Measurements from ENCODE around the gene ANKLE1.

Gene ANKLE1

DNA sequence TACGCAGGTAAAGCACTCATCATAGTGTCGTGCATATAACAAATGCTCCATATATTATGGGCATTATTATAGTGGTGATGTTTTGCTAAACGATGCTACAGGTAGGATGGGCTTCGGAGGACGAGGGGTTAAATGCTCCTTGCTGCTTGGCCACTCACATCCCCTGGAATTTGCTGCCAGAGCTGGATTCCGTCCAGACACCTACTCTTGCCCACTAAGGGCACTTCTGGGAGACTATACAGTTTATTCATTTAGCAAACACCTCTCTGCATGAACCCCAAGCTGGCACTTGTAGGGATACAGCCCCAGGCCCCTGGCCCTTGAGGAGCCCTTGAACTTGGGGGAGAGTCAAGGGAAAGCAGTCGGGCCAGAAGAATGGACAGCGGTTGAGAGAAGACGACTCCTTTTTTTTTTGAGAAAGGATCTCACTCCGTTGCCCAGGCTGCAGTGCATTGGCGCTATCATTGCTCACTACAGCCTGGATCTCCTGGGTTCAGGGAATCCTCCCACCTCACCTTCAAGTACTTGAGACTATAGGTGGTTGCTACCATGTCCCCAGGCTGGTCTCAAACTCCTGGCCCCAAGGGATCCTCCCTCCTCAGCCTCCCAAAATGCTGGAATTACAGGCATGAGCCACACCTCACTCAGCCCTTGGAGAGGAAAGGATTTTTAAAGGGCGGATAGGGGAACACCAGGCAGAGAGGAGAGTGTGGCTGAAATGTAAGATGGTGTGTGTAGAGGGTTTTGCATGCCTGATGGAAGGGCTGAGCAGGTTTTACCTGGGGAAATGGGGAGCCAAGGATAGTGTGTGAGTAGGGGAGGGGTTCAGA lies 22.9 kb downstream of the ANKLE1 start:
- H3K4me1 ChIP-seq (ENCODE audit: insufficient read depth, low read length, poor library complexity, severe bottlenecking) = peaks cover 30% of the 10 kb centered on the region
- H3F3A ChIP-seq (ENCODE audit: low read depth) = peaks cover 9% of the 10 kb centered on the region; the same call in 1 of the 2 replicates
- H3K36me3 ChIP-seq (ENCODE audit: insufficient read depth, low read length) = no peaks in the 10 kb centered on the region
- H3K4me3 ChIP-seq (ENCODE audit: low read length, poor library complexity, severe bottlenecking) = peak overlapping the region; percentile 27
- TF ChIP-seq EZH2phosphoT487 (IDR thresholded peaks at IDR 0.05; ENCODE audit: borderline replicate concordance) = no peak
- TF ChIP-seq, protein P1, sequence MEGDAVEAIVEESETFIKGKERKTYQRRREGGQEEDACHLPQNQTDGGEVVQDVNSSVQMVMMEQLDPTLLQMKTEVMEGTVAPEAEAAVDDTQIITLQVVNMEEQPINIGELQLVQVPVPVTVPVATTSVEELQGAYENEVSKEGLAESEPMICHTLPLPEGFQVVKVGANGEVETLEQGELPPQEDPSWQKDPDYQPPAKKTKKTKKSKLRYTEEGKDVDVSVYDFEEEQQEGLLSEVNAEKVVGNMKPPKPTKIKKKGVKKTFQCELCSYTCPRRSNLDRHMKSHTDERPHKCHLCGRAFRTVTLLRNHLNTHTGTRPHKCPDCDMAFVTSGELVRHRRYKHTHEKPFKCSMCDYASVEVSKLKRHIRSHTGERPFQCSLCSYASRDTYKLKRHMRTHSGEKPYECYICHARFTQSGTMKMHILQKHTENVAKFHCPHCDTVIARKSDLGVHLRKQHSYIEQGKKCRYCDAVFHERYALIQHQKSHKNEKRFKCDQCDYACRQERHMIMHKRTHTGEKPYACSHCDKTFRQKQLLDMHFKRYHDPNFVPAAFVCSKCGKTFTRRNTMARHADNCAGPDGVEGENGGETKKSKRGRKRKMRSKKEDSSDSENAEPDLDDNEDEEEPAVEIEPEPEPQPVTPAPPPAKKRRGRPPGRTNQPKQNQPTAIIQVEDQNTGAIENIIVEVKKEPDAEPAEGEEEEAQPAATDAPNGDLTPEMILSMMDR (conservative IDR thresholded peaks at IDR 0.05; ENCODE audit: low read length) = no peak
- H3K79me2 ChIP-seq (ENCODE audit: insufficient read depth, low read length) = peaks cover 42% of the 10 kb centered on the region
- H3K27me3 ChIP-seq (ENCODE audit: insufficient read depth, low read length, poor library complexity, severe bottlenecking) = peaks cover 2% of the 10 kb centered on the region
- H3K9me3 ChIP-seq (ENCODE audit: insufficient read depth, low read depth, low read length) = no peaks in the 10 kb centered on the region
- no peak overlapping the region for H2AFZ ChIP-seq (ENCODE audit: low read length)
- no peaks in the 10 kb centered on the region for H3K9me2 ChIP-seq (replicated peaks; ENCODE audit: low read depth, low read length)
- peaks cover 2% of the 10 kb centered on the region for H4K20me1 ChIP-seq (ENCODE audit: insufficient read depth, low read length, poor library complexity, severe bottlenecking)
- H3K4me2 ChIP-seq (ENCODE audit: low read depth, low read length, poor library complexity, severe bottlenecking) = peak overlapping the region; percentile 40
- H3K9ac ChIP-seq (ENCODE audit: low read depth, low read length, poor library complexity, severe bottlenecking) = peak overlapping the region; percentile 49

GRCh38 chr19:17305216-17305516 lies 23.5 kb downstream of the ANKLE1 start:
- Histone ChIP-seq H3K27me3 (ENCODE audit: insufficient read depth, low read length, poor library complexity, severe bottlenecking) (peaks cover 4% of the 10 kb centered on the region), H3K36me3 (ENCODE audit: insufficient read depth, low read length) (no peaks in the 10 kb centered on the region), H3K4me1 (ENCODE audit: insufficient read depth, low read length, poor library complexity, severe bottlenecking) (peaks cover 31% of the 10 kb centered on the region), H3K79me2 (ENCODE audit: insufficient read depth, low read length) (peaks cover 48% of the 10 kb centered on the region), H2AFZ (ENCODE audit: low read length) (no peak overlapping the region), H3K4me2 (ENCODE audit: low read depth, low read length, poor library complexity, severe bottlenecking) (peak overlapping the region; percentile 40), H3K4me3 (ENCODE audit: low read length, poor library complexity, severe bottlenecking) (peak overlapping the region; percentile 27), H3K9ac (ENCODE audit: low read depth, low read length, poor library complexity, severe bottlenecking) (peak overlapping the region; percentile 49), H4K20me1 (ENCODE audit: insufficient read depth, low read length, poor library complexity, severe bottlenecking) (peaks cover 7% of the 10 kb centered on the region), H3F3A (ENCODE audit: low read depth) (peaks cover 9% of the 10 kb centered on the region; the same call in 1 of the 2 replicates), H3K9me2 (replicated peaks; ENCODE audit: low read depth, low read length) (no peaks in the 10 kb centered on the region), H3K9me3 (ENCODE audit: insufficient read depth, low read depth, low read length) (no peaks in the 10 kb centered on the region)
- TF ChIP-seq, protein P1 (conservative IDR thresholded peaks at IDR 0.05; ENCODE audit: low read length) = no peak
- TF ChIP-seq EZH2phosphoT487 (IDR thresholded peaks at IDR 0.05; ENCODE audit: borderline replicate concordance) = no peak

DNA sequence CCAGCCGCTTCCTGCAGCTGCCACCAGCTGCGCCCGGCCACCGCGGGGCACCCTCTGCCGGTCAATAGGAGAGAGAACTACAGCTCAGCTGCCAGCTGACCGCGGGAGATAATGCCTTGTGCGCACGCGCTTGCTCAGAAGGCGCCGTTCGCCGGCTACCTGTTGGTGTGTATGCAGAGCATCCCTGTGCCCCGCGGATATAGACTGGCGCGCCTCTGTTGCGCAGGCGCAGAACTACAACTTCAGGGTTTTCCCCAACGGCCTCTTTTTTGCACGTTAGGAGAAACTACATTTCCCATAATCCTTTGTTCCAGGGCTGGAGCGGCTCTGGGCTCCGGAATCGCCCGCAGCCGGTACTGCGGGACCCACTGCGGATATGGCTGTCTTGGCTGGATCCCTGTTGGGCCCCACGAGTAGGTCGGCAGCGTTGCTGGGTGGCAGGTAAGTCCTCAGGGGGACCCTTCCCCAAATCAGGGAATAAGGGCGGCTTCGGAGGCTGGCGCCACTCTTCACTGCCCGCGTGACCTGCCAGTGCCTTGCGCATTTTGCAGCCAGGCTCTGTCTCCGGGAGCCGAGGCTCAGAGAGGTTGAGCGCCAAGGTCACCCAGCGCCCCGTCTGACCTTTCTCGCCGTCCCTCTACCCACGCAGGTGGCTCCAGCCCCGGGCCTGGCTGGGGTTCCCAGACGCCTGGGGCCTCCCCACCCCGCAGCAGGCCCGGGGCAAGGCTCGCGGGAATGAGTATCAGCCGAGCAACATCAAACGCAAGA lies 24.0 kb downstream of the ANKLE1 start, which contains the start of gene MRPL34:
Gene MRPL34, plus strand, starts transcription at position 356 of the 768 bp plus-strand sequence. Its CDS starts 21 bp downstream, at position 377.
- TF ChIP-seq EZH2phosphoT487 (IDR thresholded peaks at IDR 0.05; ENCODE audit: borderline replicate concordance) = no peak
- TF ChIP-seq, protein P1 (conservative IDR thresholded peaks at IDR 0.05; ENCODE audit: low read length) = peak; percentile 73
- peaks cover 37% of the 10 kb centered on the region for H3K4me1 ChIP-seq (ENCODE audit: insufficient read depth, low read length, poor library complexity, severe bottlenecking)
- peaks cover 53% of the 10 kb centered on the region for H3K79me2 ChIP-seq (ENCODE audit: insufficient read depth, low read length)
- peak within 1 kb of the TSS; percentile 89 for H3K4me2 ChIP-seq (ENCODE audit: low read depth, low read length, poor library complexity, severe bottlenecking)
- no peaks in the 10 kb centered on the region for H3K36me3 ChIP-seq (ENCODE audit: insufficient read depth, low read length)
- peak within 1 kb of the TSS; percentile 95 for H3K9ac ChIP-seq (ENCODE audit: low read depth, low read length, poor library complexity, severe bottlenecking)
- H3K9me2 ChIP-seq (replicated peaks; ENCODE audit: low read depth, low read length) = no peaks in the 10 kb centered on the region
- peak within 1 kb of the TSS; percentile 93 for H3K4me3 ChIP-seq (ENCODE audit: low read length, poor library complexity, severe bottlenecking)
- H3F3A ChIP-seq (ENCODE audit: low read depth) = peaks cover 9% of the 10 kb centered on the region; the same call in 1 of the 2 replicates
- no peaks in the 10 kb centered on the region for H3K9me3 ChIP-seq (ENCODE audit: insufficient read depth, low read depth, low read length)
- peaks cover 13% of the 10 kb centered on the region for H4K20me1 ChIP-seq (ENCODE audit: insufficient read depth, low read length, poor library complexity, severe bottlenecking)
- H3K27me3 ChIP-seq (ENCODE audit: insufficient read depth, low read length, poor library complexity, severe bottlenecking) = peaks cover 4% of the 10 kb centered on the region
- H2AFZ ChIP-seq (ENCODE audit: low read length) = peak within 1 kb of the TSS; percentile 89
